Astrocyte (in vitro differentiated cells and primary cell): ENCODE data around the gene TEX51. TPM values are rescaled to one million over a fixed set of nuclear protein-coding genes. Genes with fewer than 3 reads are reported as not detected.

Experiments used
- DNase-seq: peaks from one replicate; pipeline ENCODE4 v3.0.0-alpha.2; 2010; ENCODE audit warnings: low read depth
- FAIRE-seq: peaks from 2 replicates; lab custom pipeline; 2011; peaks lifted over from hg19 to GRCh38; lab: Jason Lieb, UNC
- H2AFZ ChIP-seq: 2 replicates; pipeline ENCODE4 v1.6.0; 2012; ENCODE audit warnings: low read depth, low read length, inconsistent platforms
- H3K27ac ChIP-seq: 2 replicates; pipeline ENCODE4 v1.5.1; 2011; ENCODE audit warnings: low read depth, low read length, inconsistent platforms
- H3K27me3 ChIP-seq: 2 replicates; pipeline ENCODE4 v1.6.0; 2011; ENCODE audit warnings: low read length, inconsistent platforms; ENCODE audit not compliant: insufficient read depth
- H3K36me3 ChIP-seq: 2 replicates; pipeline ENCODE4 v1.5.1; 2011; ENCODE audit warnings: low read length, inconsistent platforms; ENCODE audit not compliant: insufficient read depth
- H3K4me1 ChIP-seq: 2 replicates; pipeline ENCODE4 v1.5.1; 2011; ENCODE audit warnings: low read length, inconsistent platforms; ENCODE audit not compliant: insufficient read depth
- H3K4me2 ChIP-seq: 2 replicates; pipeline ENCODE4 v1.6.0; 2012; ENCODE audit warnings: low read length, inconsistent platforms
- H3K4me3 ChIP-seq: 2 replicates; pipeline ENCODE4 v1.5.1; 2011; ENCODE audit warnings: low read depth, mild to moderate bottlenecking, low read length, inconsistent platforms; ENCODE audit not compliant: insufficient read depth
- H3K79me2 ChIP-seq: 2 replicates; pipeline ENCODE4 v1.6.0; 2012; ENCODE audit warnings: mild to moderate bottlenecking, low read length, inconsistent platforms; ENCODE audit not compliant: insufficient read depth
- H3K9ac ChIP-seq: 2 replicates; pipeline ENCODE4 v1.6.0; 2012; ENCODE audit warnings: mild to moderate bottlenecking, low read length, inconsistent platforms
- H3K9me3 ChIP-seq: 2 replicates; pipeline ENCODE4 v1.5.1; 2012; ENCODE audit warnings: low read depth, mild to moderate bottlenecking, low read length, inconsistent platforms; ENCODE audit not compliant: insufficient read depth
- H4K20me1 ChIP-seq: 2 replicates; pipeline ENCODE4 v1.6.0; 2012; ENCODE audit warnings: low read length, inconsistent platforms; ENCODE audit not compliant: insufficient read depth
- H3K27ac Mint-ChIP-seq: one replicate; pipeline ENCODE4 v1.8.0; 2021; ENCODE audit warnings: mild to moderate bottlenecking, mixed read lengths; ENCODE audit not compliant: unreplicated experiment
- H3K27me3 Mint-ChIP-seq: one replicate; pipeline ENCODE4 v1.8.0; 2021; ENCODE audit warnings: low read depth, mixed read lengths; ENCODE audit not compliant: unreplicated experiment
- H3K36me3 Mint-ChIP-seq: one replicate; pipeline ENCODE4 v1.8.0; 2021; ENCODE audit warnings: low read depth, mixed read lengths; ENCODE audit not compliant: unreplicated experiment
- H3K4me1 Mint-ChIP-seq: one replicate; pipeline ENCODE4 v1.8.0; 2021; ENCODE audit warnings: low read depth, mixed read lengths; ENCODE audit not compliant: unreplicated experiment
- H3K4me3 Mint-ChIP-seq: one replicate; pipeline ENCODE4 v1.8.0; 2021; ENCODE audit warnings: mild to moderate bottlenecking, moderate library complexity, mixed read lengths; ENCODE audit not compliant: unreplicated experiment
- H3K9me3 Mint-ChIP-seq: one replicate; pipeline ENCODE4 v1.8.0; 2021; ENCODE audit warnings: mild to moderate bottlenecking, mixed read lengths; ENCODE audit not compliant: unreplicated experiment
- CTCF ChIP-seq: IDR thresholded peaks from 2 replicates; pipeline ENCODE4 v1.5.1; 2011; ENCODE audit warnings: low read depth, mild to moderate bottlenecking, inconsistent platforms, low read length, moderate library complexity; ENCODE audit not compliant: insufficient read depth
- EZH2 ChIP-seq: IDR thresholded peaks from 2 replicates; pipeline ENCODE4 v1.6.1; 2012; ENCODE audit warnings: mild to moderate bottlenecking, low read length, inconsistent platforms; ENCODE audit not compliant: insufficient read depth
- total RNA-seq: library from RNA; stranded (reverse); gene quantifications from 2 replicates; pipeline ENCODE4 v1.2.1, GENCODE V29; 2021

Gene TEX51
- total RNA-seq, 1 donor from 2014 or later, result not detected

- H3K9ac ChIP-seq, result no peak overlapping the region
Observed at GRCh38 chr2:126876631-126877030, 22.1 kb upstream of the TEX51 start.

GRCh38 chr2:126877041-126877440, 21.6 kb upstream of the TEX51 start:
- Mint-ChIP-seq H3K4me1 (no peaks in the 10 kb centered on the region), H3K36me3 (no peaks in the 10 kb centered on the region), H3K27me3 (peaks cover 5% of the 10 kb centered on the region), H3K9me3 (peaks cover 9% of the 10 kb centered on the region), H3K4me3 (no peak overlapping the region), H3K27ac (no peak overlapping the region)
- Histone ChIP-seq H3K4me1 (no peaks in the 10 kb centered on the region), H3K36me3 (no peaks in the 10 kb centered on the region), H3K27me3 (no peaks in the 10 kb centered on the region), H3K4me2 (no peak overlapping the region), H4K20me1 (no peaks in the 10 kb centered on the region), H3K9me3 (peaks cover 14% of the 10 kb centered on the region), H2AFZ (no peak overlapping the region), H3K79me2 (no peaks in the 10 kb centered on the region), H3K9ac (no peak overlapping the region), H3K4me3 (no peak overlapping the region), H3K27ac (no peak overlapping the region)
- DNase-seq (no peak), FAIRE-seq (no peak)
- TF ChIP-seq CTCF, result no peak
- TF ChIP-seq EZH2, result no peak

More at GRCh38 chr2:126876631-126877030, 22.1 kb upstream of the TEX51 start:
- Histone ChIP-seq H3K27ac (no peak overlapping the region), H3K4me2 (no peak overlapping the region), H3K4me1 (no peaks in the 10 kb centered on the region), H3K36me3 (no peaks in the 10 kb centered on the region), H3K27me3 (no peaks in the 10 kb centered on the region), H3K9me3 (peaks cover 14% of the 10 kb centered on the region), H4K20me1 (no peaks in the 10 kb centered on the region), H3K79me2 (no peaks in the 10 kb centered on the region), H3K4me3 (no peak overlapping the region), H2AFZ (no peak overlapping the region)
- peaks cover 9% of the 10 kb centered on the region for H3K9me3 Mint-ChIP-seq
- no peak for TF ChIP-seq CTCF
- TF ChIP-seq EZH2, result no peak
- H3K4me3 Mint-ChIP-seq, result no peak overlapping the region
- no peak for FAIRE-seq
- H3K27ac Mint-ChIP-seq, result no peak overlapping the region
- no peaks in the 10 kb centered on the region for H3K4me1 Mint-ChIP-seq
- DNase-seq, result no peak
- H3K27me3 Mint-ChIP-seq, result peaks cover 5% of the 10 kb centered on the region
- no peaks in the 10 kb centered on the region for H3K36me3 Mint-ChIP-seq

GRCh38 chr2:126877861-126878565, 20.7 kb upstream of the TEX51 start:
- Mint-ChIP-seq H3K27ac (no peak overlapping the region), H3K4me1 (no peaks in the 10 kb centered on the region), H3K4me3 (no peak overlapping the region), H3K36me3 (no peaks in the 10 kb centered on the region), H3K9me3 (peaks cover 9% of the 10 kb centered on the region), H3K27me3 (peaks cover 12% of the 10 kb centered on the region)
- no peak for DNase-seq
- FAIRE-seq, result no peak
- H4K20me1 ChIP-seq, result no peaks in the 10 kb centered on the region
- TF ChIP-seq CTCF (no peak), EZH2 (no peak)
- H3K79me2 ChIP-seq, result no peaks in the 10 kb centered on the region
- H3K4me2 ChIP-seq, result no peak overlapping the region
- H3K4me3 ChIP-seq, result no peak overlapping the region
- no peaks in the 10 kb centered on the region for H3K36me3 ChIP-seq
- H3K9me3 ChIP-seq, result peaks cover 14% of the 10 kb centered on the region
- no peaks in the 10 kb centered on the region for H3K27me3 ChIP-seq
- H3K27ac ChIP-seq, result no peak overlapping the region
- H2AFZ ChIP-seq, result no peak overlapping the region
- no peaks in the 10 kb centered on the region for H3K4me1 ChIP-seq
- no peak overlapping the region for H3K9ac ChIP-seq
